GM19372 (cell line): ENCODE data around the gene HNRNPAB.
"Not testable (repeated sequence)": the region's sequence is repeated elsewhere in the genome, so short reads cannot be mapped to it uniquely, and the experiment has no call there.

ENCODE experiments used
- ATAC-seq: cut with Tn5 transposase; IDR thresholded peaks from one replicate; pipeline ENCODE4 v1.9.1; 2021; ENCODE audit warnings: mild to moderate bottlenecking, low read depth, moderate library complexity; ENCODE audit not compliant: unreplicated experiment

Gene HNRNPAB

GRCh38 chr5:178228609-178229008 lies 24.3 kb downstream of the HNRNPAB start:
- no peak for ATAC-seq

DNA sequence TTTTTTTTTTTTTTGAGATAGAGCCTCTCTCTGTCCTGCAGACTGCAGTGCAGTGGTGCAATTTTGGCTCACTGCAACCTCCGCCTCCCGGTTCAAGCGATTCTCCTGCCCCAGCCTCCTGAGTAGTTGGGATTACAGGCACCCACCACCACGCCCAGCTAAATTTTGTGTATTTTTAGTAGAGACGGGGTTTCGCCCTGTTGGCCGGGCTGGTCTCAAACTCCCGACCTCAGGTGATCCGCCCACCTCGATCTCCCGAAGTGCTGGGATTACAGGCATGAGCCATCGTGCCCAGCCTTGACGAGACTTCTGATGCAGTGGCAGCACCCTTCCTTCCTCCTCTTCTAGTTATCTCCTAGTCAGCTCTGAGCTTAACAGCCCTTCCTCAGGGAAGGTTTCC lies 24.8 kb downstream of the HNRNPAB start:
- not testable (repeated sequence) for ATAC-seq

DNA sequence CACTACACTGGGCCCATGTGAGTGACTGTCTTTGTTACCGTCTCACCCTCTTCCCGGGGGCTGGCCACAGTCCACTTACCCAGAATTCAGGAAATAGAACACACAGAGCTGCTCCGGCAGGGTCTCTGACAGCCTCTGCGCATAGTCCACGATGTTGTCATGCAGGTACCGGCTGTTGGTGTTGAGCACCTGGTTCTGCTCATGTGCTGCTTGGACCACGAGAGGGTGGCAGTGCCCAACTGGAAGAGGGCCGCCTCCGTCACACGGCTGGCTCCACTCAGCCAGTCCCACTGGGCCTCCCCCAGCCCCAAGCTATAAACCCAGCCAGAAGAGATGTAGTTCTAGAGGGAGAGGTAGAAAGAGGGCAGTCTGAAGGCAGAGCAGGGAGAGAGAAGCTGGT lies 25.5 kb downstream of the HNRNPAB start:
- ATAC-seq: no peak

- no peak for ATAC-seq
Observed at GRCh38 chr5:178230879-178231538, 26.7 kb downstream of the HNRNPAB start.

GRCh38 chr5:178231539-178232123 lies 27.3 kb downstream of the HNRNPAB start:
- ATAC-seq: peak; percentile 4

DNA sequence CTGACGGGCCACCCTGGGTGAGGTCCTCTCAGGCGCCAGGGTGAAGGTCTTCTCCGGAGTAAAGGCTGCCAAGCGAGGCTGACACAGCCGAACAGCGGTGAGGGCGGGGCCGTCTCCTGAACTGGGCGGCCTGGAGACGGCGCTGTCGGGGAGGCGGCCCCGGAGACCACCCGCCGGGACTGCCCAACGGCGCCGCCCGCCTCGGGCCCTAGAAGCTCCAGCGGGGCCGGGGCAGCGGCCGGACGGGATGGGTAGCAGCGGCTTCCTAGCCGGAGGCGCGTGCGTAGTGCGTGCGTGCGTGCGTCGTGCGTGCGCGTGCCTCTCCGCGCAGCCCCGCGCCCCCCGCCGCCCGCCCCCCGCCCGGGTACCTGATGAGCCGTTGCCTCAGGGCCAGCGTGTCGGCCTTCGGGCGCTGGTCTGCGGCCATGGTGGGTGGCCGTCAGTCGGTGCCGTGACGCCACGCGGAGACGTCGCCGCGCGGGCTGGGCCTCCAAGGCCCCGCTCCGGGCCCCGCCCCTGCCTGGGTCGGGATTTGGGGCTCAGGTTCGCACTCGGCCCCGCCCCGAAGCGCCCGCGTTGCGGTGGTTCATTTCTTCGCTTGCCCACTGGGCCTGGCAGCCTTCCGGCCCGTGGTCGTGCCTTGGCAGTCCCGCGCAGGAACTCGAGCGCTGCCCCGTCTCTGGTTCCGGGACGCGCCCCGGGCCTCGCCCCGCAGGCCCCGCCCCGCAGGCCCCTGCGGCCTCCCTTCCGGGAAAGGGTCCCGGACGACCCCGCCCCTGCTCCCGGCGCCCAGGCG lies 28.0 kb downstream of the HNRNPAB start, which contains the start of gene PHYKPL:
Gene PHYKPL, minus strand, starts transcription at position 679 of the 796 bp plus-strand sequence. Its CDS starts 252 bp downstream, at position 427.
- peak; percentile 65 for ATAC-seq

GRCh38 chr5:178232920-178233429 lies 28.6 kb downstream of the HNRNPAB start:
- ATAC-seq: peak; percentile 20

DNA sequence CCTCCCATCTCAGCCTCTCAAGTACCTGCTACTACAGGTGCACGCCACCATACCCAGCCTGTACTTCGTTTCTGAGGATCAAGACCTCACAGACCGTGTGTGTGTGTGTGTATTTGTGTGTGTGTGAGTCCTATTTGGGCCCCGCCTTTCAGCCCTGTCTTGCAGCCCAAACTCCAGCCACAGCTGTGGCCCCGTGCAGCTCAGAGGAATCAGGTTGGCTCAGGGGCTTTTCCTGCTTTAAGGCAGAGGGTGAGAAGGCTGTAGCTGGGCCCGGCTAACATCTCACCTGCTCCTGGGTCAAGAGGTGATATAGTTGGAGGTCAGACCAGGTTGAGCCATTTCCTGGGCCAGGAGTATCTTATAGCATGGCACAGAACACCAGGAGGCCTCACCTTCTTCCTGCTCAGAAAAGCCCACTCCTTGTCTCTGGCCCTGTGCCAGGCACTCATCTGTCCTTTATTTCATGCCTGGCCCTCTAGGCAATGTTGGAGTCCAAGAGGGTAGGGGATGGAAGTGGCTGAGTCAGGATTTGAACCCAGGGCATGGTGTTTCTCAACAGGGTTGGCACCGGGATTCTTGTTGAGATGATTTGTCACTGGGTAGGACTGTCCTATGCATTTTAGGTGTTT lies 29.9 kb downstream of the HNRNPAB start:
- ATAC-seq: no peak

DNA sequence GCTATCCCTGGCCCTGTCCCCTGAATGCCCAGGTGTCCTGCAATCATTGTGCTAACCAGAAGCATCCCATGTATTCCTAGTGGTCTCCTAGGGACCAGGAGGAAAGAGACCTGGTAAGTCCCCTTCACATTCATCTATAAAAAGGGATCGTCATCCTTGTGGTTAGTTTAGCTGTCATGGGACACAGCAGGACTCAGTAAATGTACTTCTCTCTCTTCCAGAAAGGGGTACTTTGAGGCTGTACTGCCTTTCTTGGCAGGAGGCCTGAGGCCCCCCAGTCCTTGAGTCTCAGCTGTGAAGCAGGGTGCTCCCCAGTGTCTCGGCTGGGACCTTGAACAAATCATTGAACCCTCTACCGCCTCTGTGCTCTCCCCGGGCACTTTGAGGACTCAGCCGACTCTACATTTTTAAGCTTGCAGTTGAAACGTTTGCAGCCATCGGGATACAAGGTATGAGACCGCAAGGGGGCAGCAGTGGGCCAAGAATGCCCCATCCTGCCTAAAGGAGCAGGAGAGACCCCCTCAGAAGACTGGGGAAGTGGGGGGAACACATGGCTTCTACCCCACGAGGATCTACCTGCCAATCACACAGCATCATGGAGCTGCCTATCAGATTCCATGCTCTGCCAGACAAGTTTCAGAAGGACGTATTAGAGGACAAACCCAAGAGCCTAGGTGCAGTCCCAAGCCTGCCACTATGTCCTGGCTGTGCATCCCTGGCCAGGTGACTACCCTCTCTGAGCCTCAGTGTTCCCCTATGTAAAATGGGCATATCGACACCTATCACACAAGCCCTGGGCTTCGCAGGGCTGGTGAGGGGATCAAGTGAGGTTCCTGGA lies 30.6 kb downstream of the HNRNPAB start:
- no peak for ATAC-seq

- no peak for ATAC-seq
Observed at GRCh38 chr5:178235588-178235974, 31.2 kb downstream of the HNRNPAB start.

GRCh38 chr5:178236126-178236525 lies 31.8 kb downstream of the HNRNPAB start:
- ATAC-seq: no peak

GRCh38 chr5:178236679-178237078 lies 32.3 kb downstream of the HNRNPAB start:
- ATAC-seq: no peak

GRCh38 chr5:178237431-178238312 lies 33.3 kb downstream of the HNRNPAB start:
- no peak for ATAC-seq

DNA sequence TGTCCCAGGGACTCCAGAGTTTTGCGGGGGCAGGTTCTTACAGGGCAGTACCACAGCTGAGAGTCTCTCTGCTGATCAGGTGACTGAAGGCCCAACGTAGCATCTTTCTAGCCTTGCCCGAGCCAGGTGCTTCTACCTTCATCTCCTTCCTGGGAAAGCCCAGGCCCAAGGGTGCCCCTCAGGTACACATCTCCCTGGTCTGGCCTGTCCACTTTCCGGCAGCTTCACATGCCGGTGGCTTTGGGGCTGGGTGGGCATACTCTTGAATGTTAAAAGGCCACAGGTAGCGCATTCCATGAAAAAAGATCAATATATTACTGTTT lies 33.9 kb downstream of the HNRNPAB start:
- ATAC-seq: no peak

DNA sequence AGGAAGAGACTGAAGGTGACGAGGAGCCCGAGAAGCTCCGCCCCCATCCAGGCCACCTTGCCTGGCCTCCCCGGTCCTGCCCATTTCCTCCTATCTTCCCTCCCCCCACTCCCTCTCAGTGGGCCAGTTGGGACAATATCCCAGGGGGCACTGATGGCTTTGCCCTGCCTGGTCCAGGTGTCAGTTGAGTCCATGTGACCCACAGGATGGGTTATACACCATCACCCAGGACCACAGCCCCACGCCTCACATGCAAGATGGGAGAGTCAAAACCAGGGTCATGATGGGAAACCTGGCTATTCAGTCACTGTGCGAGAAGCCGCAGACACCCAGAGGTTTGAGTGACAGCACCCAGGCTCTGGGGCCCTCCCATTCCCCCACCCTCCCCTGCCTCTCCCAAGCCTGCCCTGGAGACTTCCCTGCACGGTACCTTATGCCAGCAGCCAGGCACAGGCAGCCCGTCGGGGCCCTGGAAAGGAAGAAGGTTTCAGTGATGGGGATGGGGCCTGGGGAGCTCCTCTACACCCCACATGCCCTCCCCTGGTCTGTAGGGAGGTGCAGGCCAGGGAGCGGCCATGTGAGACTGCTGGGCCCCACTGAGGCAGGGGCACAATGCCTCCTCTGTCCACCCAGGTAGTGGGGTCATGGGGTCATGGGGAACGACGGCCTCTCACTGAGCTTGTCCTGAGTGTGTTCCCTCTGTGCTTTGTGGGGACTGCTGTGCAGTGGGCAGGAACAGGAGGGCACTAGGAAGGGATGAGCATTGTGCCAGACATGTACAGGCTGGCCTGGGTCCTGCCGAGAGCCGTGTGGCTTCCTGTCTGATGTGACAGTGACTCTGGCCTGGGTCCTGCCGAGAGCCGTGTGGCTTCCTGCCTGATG lies 34.6 kb downstream of the HNRNPAB start:
- no peak for ATAC-seq

DNA sequence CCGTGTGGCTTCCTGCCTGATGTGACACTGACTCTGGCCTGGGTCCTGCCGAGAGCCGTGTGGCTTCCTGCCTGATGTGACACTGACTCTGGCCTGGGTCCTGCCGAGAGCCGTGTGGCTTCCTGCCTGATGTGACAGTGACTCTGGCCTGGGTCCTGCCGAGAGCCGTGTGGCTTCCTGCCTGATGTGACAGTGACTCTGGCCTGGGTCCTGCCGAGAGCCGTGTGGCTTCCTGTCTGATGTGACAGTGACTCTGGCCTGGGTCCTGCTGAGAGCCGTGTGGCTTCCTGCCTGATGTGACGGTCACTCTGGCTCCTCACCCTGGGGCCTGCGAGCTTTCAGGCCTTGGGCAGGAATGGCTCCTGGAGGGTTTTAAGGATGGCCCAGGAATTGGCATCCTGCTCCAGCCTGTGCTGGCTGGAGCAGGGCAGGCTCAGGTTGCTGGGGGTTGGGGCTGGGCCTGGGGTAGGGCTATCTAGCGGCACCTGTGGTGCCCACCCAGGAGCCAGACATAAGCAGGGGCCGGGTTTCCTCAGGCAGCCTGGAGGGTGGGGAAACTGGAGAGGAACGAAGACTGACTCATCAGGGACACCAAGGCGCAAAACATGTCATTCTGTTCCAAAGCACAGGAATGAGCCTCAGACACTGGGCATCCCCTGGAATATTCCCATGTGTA lies 35.4 kb downstream of the HNRNPAB start:
- ATAC-seq: not testable (repeated sequence)

DNA sequence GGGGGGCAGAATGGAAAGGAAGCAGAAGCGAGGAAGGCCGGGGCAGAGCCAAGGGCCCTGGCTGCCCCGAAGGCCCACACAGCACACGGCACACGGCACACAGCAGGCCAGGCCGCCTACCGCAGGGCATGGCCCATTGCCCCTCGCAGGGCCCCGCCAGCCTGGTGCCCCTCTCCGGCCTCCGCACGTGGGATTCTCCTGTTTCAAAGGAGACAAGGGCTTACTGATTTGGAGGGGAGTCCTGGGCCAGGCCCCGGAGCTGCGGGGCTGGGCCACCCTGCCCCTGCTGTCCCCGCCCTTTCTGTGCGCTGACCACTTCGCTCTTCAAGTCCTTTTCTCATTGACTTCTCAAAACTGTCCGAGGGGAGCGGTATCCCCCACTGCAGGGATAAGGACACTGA lies 36.0 kb downstream of the HNRNPAB start:
- no peak for ATAC-seq

DNA sequence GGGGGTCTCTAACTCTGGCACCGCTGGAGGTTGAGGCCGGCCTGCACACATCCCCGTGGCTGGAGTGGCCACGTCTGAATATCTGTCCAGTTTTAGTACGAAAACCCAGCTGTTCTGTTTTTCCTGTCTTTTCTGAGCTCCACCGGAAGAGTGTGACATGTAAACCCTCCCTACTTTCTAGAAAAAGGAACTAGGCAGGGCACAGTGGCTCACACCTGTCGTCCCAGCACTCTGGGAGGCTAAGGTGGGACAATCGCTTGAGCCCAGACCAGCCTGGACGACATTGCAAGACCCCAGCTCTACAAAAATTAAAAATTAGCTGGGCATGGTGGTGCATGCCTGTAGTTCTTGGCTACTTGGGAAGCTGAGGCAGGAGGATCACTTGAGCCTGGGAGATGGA lies 36.4 kb downstream of the HNRNPAB start:
- ATAC-seq: no peak
